Upper lobe of left lung (tissue), 6 donors: Measurements from ENCODE around the gene METTL27. TPM values are rescaled to one million over a fixed set of nuclear protein-coding genes. Genes with fewer than 3 reads are reported as not detected.

Experiments used
- ATAC-seq, 2 donors: fragments of 200-7000 bp; cut with Tn5 transposase; one replicate each; pipeline ENCODE4 v1.9.1; 2022; ENCODE audit warnings: mild to moderate bottlenecking in 2 of 2, moderate library complexity in 2 of 2; ENCODE audit not compliant: low FRiP score in 2 of 2
- DNase-seq, 2 donors: peaks; one replicate each; pipeline ENCODE4 v3.0.0-alpha.2; 2019 to 2020
- H3K27ac ChIP-seq, 4 donors: fragments of 200-600 bp; sonication (generic); one replicate each; pipeline ENCODE4 v1.5.1; 2016 to 2019
- H3K27me3 ChIP-seq, 4 donors: fragments of 200-600 bp; sonication (generic); one replicate each; pipeline ENCODE4 v1.5.1; 2017 to 2019
- H3K36me3 ChIP-seq, 4 donors: fragments of 200-600 bp; sonication (generic); one replicate each; pipeline ENCODE4 v1.5.1; 2016 to 2019
- H3K4me1 ChIP-seq, 4 donors: fragments of 200-600 bp; sonication (generic); one replicate each; pipeline ENCODE4 v1.5.1; 2018 to 2019
- H3K4me3 ChIP-seq, 4 donors: fragments of 200-600 bp; sonication (generic); one replicate each; pipeline ENCODE4 v1.5.1; 2017 to 2019; ENCODE audit warnings: mild to moderate bottlenecking in 2 of 4, moderate library complexity in 1 of 4
- H3K9me3 ChIP-seq, 4 donors: fragments of 200-600 bp; sonication (generic); one replicate each; pipeline ENCODE4 v1.5.1; 2018 to 2019
- EP300 ChIP-seq, 4 donors: sonication (generic); formaldehyde crosslinking; IDR thresholded peaks; one replicate each; pipeline ENCODE4 v1.5.1; 2017; ENCODE audit warnings: antibody characterized with exemption in 4 of 4, control low read depth in 2 of 4
- POLR2A ChIP-seq, 4 donors: fragments of 450-650 bp; IDR thresholded peaks; one replicate each; pipeline ENCODE4 v1.5.1; 2016 to 2017; ENCODE audit warnings: antibody characterized with exemption in 4 of 4, mild to moderate bottlenecking in 2 of 4
- POLR2AphosphoS5 ChIP-seq, 2 donors: sonication (generic); formaldehyde crosslinking; IDR thresholded peaks; one replicate each; pipeline ENCODE4 v1.5.1; 2017; ENCODE audit warnings: antibody characterized with exemption in 2 of 2
- WGBS, 2 donors: methylation state at CpG; one replicate each; pipeline ENCODE4 v1.1.5; 2017 to 2018; 5-methylcytosine and 5-hydroxymethylcytosine counted together
- total RNA-seq, 6 donors: library from RNA; depleted of rRNA in 4 of 6; stranded (reverse); fragments of >200 nt in 4 of 6; gene quantifications; one replicate each; pipeline versions ENCODE4 v1.1.0 to v1.2.1, GENCODE V29; 2016 to 2021
- TF ChIP-seq, protein P1 (sequence below), 6 experiments: fragments of 450-650 bp in 4 of 6; fragments of 200-600 bp in 2 of 6; sonication (generic) in 2 of 6; IDR thresholded peaks; one replicate each; pipeline ENCODE4 v1.5.1; 2016 to 2019; ENCODE audit warnings: antibody characterized with exemption in 6 of 6
- donor health status: DM: no; HTN: no; CAD: no; lungs with moderate emphysema.
- donor health status: DM: no; HTN: yes; CAD: no; lungs with severe emphysema.

Gene METTL27
- total RNA-seq, 6 donors from 2014 or later, result 3.0 to 23.0 (median 7.2) TPM

DNA sequence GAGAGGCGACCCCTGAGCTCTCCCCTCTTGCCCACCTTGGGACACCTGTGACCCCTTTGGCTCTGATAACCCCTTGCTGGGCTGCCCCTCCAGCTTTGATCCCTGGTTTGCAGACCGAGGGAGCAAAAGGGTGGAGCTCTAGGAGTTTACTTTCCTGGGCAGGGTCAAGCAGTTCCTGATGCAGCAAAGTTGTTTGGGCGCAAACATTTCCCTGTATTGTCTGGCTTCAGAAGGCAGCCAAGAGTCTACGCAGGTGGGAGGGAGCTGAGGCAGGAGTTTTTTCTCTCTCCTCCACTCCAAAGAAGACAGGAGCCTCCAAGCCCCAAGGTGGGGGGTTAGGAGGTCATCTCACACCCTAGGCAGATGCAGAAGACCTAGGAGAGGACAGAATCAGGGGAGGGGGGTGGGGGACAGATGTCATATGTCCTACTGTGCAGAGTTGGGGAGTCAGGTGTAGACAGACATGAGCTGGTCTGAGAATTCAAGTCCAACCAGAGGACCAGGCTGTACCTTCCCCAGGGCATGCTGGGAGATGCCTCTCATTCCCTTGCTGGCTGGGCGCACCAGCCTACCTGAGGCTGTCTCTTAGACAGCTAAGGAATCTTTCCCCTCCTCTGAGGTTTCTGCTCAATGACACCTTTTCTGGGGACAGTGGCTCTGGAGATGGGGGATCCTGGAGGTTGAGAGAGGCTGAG lies 39.2 kb upstream of the METTL27 start:
- Histone ChIP-seq H3K27ac (peak overlapping the region; percentile 70 to 89 (median 76)), H3K9me3 (no peaks in the 10 kb centered on the region), H3K27me3 (no peaks in the 10 kb centered on the region), H3K4me3 (no peak overlapping the region), H3K4me1 (peaks cover 36 to 43% (median 37%) of the 10 kb centered on the region in 4 donors), H3K36me3 (no peaks in the 10 kb centered on the region)
- DNase-seq, result no peak
- no peak for ATAC-seq
- 35 to 53% methylated on average over 4 to 5 of the region's 5 CpGs for WGBS, 2 donors
- TF ChIP-seq, protein P1, sequence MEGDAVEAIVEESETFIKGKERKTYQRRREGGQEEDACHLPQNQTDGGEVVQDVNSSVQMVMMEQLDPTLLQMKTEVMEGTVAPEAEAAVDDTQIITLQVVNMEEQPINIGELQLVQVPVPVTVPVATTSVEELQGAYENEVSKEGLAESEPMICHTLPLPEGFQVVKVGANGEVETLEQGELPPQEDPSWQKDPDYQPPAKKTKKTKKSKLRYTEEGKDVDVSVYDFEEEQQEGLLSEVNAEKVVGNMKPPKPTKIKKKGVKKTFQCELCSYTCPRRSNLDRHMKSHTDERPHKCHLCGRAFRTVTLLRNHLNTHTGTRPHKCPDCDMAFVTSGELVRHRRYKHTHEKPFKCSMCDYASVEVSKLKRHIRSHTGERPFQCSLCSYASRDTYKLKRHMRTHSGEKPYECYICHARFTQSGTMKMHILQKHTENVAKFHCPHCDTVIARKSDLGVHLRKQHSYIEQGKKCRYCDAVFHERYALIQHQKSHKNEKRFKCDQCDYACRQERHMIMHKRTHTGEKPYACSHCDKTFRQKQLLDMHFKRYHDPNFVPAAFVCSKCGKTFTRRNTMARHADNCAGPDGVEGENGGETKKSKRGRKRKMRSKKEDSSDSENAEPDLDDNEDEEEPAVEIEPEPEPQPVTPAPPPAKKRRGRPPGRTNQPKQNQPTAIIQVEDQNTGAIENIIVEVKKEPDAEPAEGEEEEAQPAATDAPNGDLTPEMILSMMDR (IDR thresholded peaks at IDR 0.05), result no peak
- TF ChIP-seq POLR2AphosphoS5 (IDR thresholded peaks at IDR 0.05), result peak in 1 of 2 donors; percentile 51
- no peak for TF ChIP-seq POLR2A (IDR thresholded peaks at IDR 0.05)
- TF ChIP-seq EP300 (IDR thresholded peaks at IDR 0.05), result no peak

DNA sequence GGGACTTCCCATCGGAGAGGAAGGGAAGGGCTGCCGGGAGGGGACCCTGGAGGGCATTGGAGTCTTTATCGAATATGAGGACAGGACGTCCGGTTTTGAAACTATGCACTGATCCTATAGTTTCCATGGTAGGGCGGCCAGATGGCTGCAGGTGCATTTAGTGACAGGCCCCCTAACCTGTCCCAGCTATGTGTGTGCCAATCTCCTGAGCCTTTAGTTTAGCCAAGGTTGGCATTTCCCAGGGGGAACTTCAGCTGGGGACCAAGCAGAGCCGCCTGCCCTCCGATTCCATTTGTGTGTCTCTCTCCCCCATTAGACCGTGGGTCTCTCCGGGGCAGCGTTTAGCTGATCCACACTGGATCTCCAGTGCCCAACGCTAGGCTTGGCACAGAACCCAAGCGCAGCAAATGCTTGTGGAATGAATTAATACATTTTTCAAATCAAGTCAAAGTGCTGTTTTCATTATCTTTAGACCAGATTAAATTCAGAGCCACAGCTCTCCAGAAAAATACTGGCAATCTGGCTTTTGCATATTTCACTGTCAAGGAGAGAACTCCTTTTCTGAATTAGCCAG lies 38.5 kb upstream of the METTL27 start:
- DNase-seq (no peak), ATAC-seq (no peak)
- H3K9me3 ChIP-seq, result no peaks in the 10 kb centered on the region
- H3K27me3 ChIP-seq, result no peaks in the 10 kb centered on the region
- H3K36me3 ChIP-seq, result no peaks in the 10 kb centered on the region
- H3K4me1 ChIP-seq, result peaks cover 29 to 37% (median 32%) of the 10 kb centered on the region in 4 donors
- TF ChIP-seq POLR2A (IDR thresholded peaks at IDR 0.05), result no peak
- TF ChIP-seq, protein P1 (IDR thresholded peaks at IDR 0.05), result no peak
- no peak for TF ChIP-seq EP300 (IDR thresholded peaks at IDR 0.05)
- TF ChIP-seq POLR2AphosphoS5 (IDR thresholded peaks at IDR 0.05), result no peak
- 50 to 66% methylated on average over 11 to 13 of the region's 13 CpGs for WGBS, 2 donors
- H3K4me3 ChIP-seq, result no peak overlapping the region
- H3K27ac ChIP-seq, result peak overlapping the region; percentile 70 to 89 (median 76)

DNA sequence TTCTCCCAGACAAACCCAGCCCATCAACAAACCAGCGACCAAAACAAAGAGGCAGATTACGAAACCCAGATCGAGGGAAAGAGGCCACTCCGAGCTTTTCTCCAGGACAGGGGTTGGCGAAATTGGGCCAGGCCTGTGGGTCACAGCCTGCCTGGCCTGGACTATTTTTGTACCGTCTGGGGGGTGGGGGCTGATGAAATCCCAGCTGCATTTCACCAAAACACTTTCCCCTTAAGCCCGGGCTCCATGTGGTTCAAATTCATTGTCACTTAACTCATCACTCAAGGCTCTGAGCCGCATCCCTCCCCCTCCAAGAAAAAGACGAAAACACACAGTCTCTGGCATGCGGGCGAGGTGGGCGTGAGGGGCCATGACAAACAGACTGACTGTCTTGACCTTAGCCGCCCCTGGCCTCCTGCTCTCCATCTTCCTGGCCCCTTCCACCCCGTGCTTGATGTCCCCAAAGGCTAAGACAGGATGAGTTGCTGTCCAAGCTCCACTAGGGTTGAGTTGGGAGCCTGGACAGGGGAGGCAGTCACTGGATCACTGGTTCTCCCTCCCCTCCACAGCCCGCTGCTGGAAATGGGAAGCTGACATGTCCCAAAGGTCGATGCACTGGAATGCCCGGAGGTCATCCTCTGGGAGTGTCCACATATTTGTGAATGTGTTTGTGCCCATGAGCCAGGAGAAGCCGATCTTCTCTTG lies 37.8 kb upstream of the METTL27 start:
- Histone ChIP-seq H3K36me3 (no peaks in the 10 kb centered on the region), H3K4me1 (peaks cover 28 to 37% (median 32%) of the 10 kb centered on the region in 4 donors), H3K27ac (peak overlapping the region; percentile 70 to 89 (median 76)), H3K27me3 (no peaks in the 10 kb centered on the region), H3K4me3 (no peak overlapping the region), H3K9me3 (no peaks in the 10 kb centered on the region)
- 37 to 43% methylated on average over 8 to 18 of the region's 18 CpGs for whole genome bisulfite sequencing, 2 donors
- TF ChIP-seq POLR2AphosphoS5 (IDR thresholded peaks at IDR 0.05), result peak; percentile 57 to 58
- no peak for TF ChIP-seq POLR2A (IDR thresholded peaks at IDR 0.05)
- TF ChIP-seq EP300 (IDR thresholded peaks at IDR 0.05), result peak in 2 of 4 donors; percentile 24
- TF ChIP-seq, protein P1 (IDR thresholded peaks at IDR 0.05), result peak in 1 of 6 experiments; percentile 13
- ATAC-seq (peak; percentile 50), DNase-seq (peak in 1 of 2 donors; percentile 27)

DNA sequence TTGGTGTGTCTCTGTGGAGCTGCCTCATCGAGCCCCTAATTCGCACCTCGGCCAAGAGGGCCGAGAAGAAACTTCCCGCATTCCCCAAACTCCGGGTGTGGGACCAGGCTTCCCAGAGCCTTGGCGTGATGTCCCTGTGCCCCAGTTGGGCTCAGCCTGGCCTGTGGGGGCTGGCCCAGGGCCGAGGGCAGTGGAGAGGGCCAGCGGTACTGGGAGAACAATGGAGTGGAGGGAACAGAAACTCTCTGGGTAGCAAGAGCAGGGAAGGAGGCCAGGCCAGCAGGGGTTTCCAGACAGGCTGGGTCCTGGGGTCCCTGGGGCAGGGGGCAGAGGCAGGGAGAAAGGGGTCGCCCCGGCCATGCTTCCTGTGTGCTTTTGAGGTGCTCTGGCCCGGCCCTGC lies 34.7 kb upstream of the METTL27 start:
- 78 to 85% methylated on average over 10 of the region's 12 CpGs for whole genome bisulfite sequencing, 2 donors
- Histone ChIP-seq H3K4me3 (no peak overlapping the region), H3K36me3 (no peaks in the 10 kb centered on the region), H3K4me1 (peaks cover 28 to 34% (median 30%) of the 10 kb centered on the region in 4 donors), H3K9me3 (no peaks in the 10 kb centered on the region), H3K27ac (peak overlapping the region in 1 of 4 donors; percentile 1), H3K27me3 (no peaks in the 10 kb centered on the region)
- DNase-seq (peak in 1 of 2 donors; percentile 57), ATAC-seq (no peak)
- no peak for TF ChIP-seq POLR2AphosphoS5 (IDR thresholded peaks at IDR 0.05)
- TF ChIP-seq, protein P1 (IDR thresholded peaks at IDR 0.05), result no peak
- no peak for TF ChIP-seq POLR2A (IDR thresholded peaks at IDR 0.05)
- TF ChIP-seq EP300 (IDR thresholded peaks at IDR 0.05), result no peak
